ENCODE measurements around the gene OR11G2.
"Not testable (repeated sequence)": the region's sequence is repeated elsewhere in the genome, so short reads cannot be mapped to it uniquely, and the experiment has no call there.

The OR11G2 gene

DNA sequence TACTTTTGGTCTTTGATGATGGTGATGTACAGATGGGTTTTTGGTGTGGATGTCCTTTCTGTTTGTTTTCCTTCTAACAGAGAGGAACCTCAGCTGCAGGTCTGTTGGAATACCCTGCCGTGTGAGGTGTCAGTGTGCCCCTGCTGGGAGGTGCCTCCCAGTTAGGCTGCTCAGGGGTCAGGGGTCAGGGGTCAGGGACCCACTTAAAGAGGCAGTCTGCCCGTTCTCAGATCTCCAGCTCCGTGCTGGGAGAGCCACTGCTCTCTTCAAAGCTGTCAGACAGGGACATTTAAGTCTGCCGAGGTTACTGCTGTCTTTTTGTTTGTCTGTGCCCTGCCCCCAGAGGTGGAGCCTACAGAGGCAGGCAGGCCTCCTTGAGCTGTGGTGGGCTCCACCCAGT is 44.7 kb downstream of the OR11G2 start:
- DNase-seq = not testable (repeated sequence)

DNA sequence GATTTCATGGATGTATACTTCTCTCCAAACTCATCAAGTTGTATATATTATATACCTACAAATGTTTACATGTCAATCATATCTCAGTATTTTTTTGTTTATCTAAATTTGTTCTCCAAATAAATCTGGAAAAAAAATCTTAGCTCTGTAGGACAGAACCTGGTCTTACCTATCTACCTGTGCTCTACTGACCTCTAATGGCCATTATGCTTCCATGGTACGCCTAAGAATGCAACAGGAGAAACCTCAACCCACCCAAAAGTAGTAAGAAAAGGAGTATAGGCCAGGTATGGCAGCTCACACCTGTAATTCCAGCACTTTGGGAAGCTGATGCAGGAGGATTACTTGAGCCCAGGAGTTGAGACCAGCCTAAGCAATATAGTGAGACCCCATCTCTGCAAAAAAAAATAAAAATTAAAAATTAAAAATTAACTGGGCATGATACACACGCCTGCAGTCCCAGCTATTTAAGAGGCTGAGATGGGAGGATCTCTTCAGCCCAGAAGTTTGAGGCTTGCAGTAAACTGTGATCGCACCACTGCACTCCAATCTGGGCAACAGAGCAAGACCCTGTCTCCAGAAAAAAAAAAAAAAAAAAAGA is 57.0 kb downstream of the OR11G2 start:
- DNase-seq = no peak

Measured in right forelimb (tissue), 1 donor.